Keratinocyte (primary cell): ENCODE measurements around the gene CARTPT. TPM values are rescaled to one million over a fixed set of nuclear protein-coding genes. Genes with fewer than 3 reads are reported as not detected.

Experiments used
- DNase-seq: peaks from one replicate; pipeline ENCODE4 v3.0.0-alpha.2; 2011; ENCODE audit warnings: low read depth, missing footprints, low spot score
- FAIRE-seq: peaks from 2 replicates; lab custom pipeline; 2011; peaks lifted over from hg19 to GRCh38; lab: Jason Lieb, UNC
- H2AFZ ChIP-seq: 2 replicates; pipeline ENCODE4 v1.6.0; 2012; ENCODE audit warnings: low read length, control low read depth, inconsistent platforms; ENCODE audit not compliant: control insufficient read depth
- H3K27ac ChIP-seq: 2 replicates; pipeline ENCODE4 v1.5.1; 2011; ENCODE audit warnings: low read length; ENCODE audit not compliant: control insufficient read depth, insufficient read depth
- H3K27me3 ChIP-seq: 3 replicates; pipeline ENCODE4 v1.6.0; 2011; ENCODE audit warnings: low read length; ENCODE audit not compliant: control insufficient read depth, insufficient read depth; ENCODE audit errors: extremely low read depth
- H3K36me3 ChIP-seq, 2 experiments: 2 replicates in 1 of 2; 3 replicates in 1 of 2; pipeline ENCODE4 v1.5.1; 2011; ENCODE audit warnings: low read length in 2 of 2, mild to moderate bottlenecking in 1 of 2; ENCODE audit not compliant: control insufficient read depth in 2 of 2, insufficient read depth in 2 of 2; ENCODE audit errors: extremely low read depth in 1 of 2
- H3K4me1 ChIP-seq: 3 replicates; pipeline ENCODE4 v1.5.1; 2011; ENCODE audit warnings: low read length; ENCODE audit not compliant: control insufficient read depth, insufficient read depth; ENCODE audit errors: extremely low read depth
- H3K4me2 ChIP-seq: 3 replicates; pipeline ENCODE4 v1.6.0; 2011; ENCODE audit warnings: low read depth, low read length; ENCODE audit not compliant: control insufficient read depth, insufficient read depth; ENCODE audit errors: extremely low read depth
- H3K4me3 ChIP-seq, 3 experiments: fragments of 200-600 bp in 1 of 3; sonication (generic) in 1 of 3; 2 replicates in 2 of 3; 3 replicates in 1 of 3; pipeline ENCODE4 v1.5.1; 2011 to 2016; ENCODE audit warnings: low read length in 3 of 3, mild to moderate bottlenecking in 3 of 3, control low read depth in 2 of 3, inconsistent platforms in 1 of 3, low read depth in 1 of 3, mixed read lengths in 1 of 3, mixed run types in 1 of 3, moderate library complexity in 1 of 3; ENCODE audit not compliant: control insufficient read depth in 2 of 3, insufficient read depth in 2 of 3; ENCODE audit errors: extremely low read depth in 1 of 3
- H3K79me2 ChIP-seq: 2 replicates; pipeline ENCODE4 v1.6.0; 2012; ENCODE audit warnings: low read length; ENCODE audit not compliant: control insufficient read depth, insufficient read depth
- H3K9ac ChIP-seq: 3 replicates; pipeline ENCODE4 v1.6.0; 2011; ENCODE audit warnings: low read length; ENCODE audit not compliant: control insufficient read depth, insufficient read depth; ENCODE audit errors: extremely low read depth
- H3K9me1 ChIP-seq: 3 replicates; pipeline ENCODE4 v1.6.0; 2011; ENCODE audit warnings: low read length; ENCODE audit not compliant: control insufficient read depth, insufficient read depth; ENCODE audit errors: extremely low read depth
- H3K9me3 ChIP-seq: 2 replicates; pipeline ENCODE4 v1.5.1; 2012; ENCODE audit warnings: low read depth, low read length; ENCODE audit not compliant: control insufficient read depth
- H4K20me1 ChIP-seq: 3 replicates; pipeline ENCODE4 v1.6.0; 2011; ENCODE audit warnings: low read length; ENCODE audit not compliant: control insufficient read depth, insufficient read depth; ENCODE audit errors: extremely low read depth
- CTCF ChIP-seq, 3 experiments: IDR thresholded peaks in 1 of 3; conservative IDR thresholded peaks in 1 of 3; optimal IDR thresholded peaks in 1 of 3; 2 replicates in 2 of 3; 3 replicates in 1 of 3; pipeline versions ENCODE3 to v1.5.1; 2011; ENCODE audit warnings: low read length in 3 of 3, mild to moderate bottlenecking in 3 of 3, moderate library complexity in 2 of 3, control low read depth in 1 of 3, inconsistent platforms in 1 of 3; ENCODE audit not compliant: insufficient read depth in 2 of 3; ENCODE audit errors: extremely low read depth in 1 of 3
- EZH2 ChIP-seq: IDR thresholded peaks from one replicate; pipeline ENCODE4 v1.6.1; 2012; ENCODE audit warnings: inconsistent platforms, mild to moderate bottlenecking, low read length, moderate library complexity
- dilution Hi-C: fragments of 300-500 bp; cut with MboI; formaldehyde crosslinking; loops from one replicate; pipeline ENCODE4 v1.7.0; 2020; ENCODE audit warnings: low sequenced_read_pairs; ENCODE audit not compliant: extremely low pct_ligation_motif_present
- polyA plus RNA-seq, 5 experiments: library from polyadenylated mRNA; depleted of rRNA in 3 of 5; stranded (reverse) in 3 of 5; stranded (forward) in 1 of 5; unstranded in 1 of 5; fragments of >200 nt; gene quantifications; 1 replicate in 1 of 5; 2 replicates in 3 of 5; 3 replicates in 1 of 5; pipeline versions ENCODE4 v1.2.1 to v1.2.3, GENCODE V29; 2011 to 2012; ENCODE audit warnings: missing spikeins in 2 of 5, low read depth in 1 of 5, low replicate concordance in 1 of 5

CARTPT gene
- polyA plus RNA-seq, 1 donor (not counting 4 experiments of a cell fraction or from before 2014, with no cell fraction given), result not detected

- Histone ChIP-seq H3K4me1 (no peaks in the 10 kb centered on the region), H3K36me3 (no peaks in the 10 kb centered on the region), H2AFZ (no peak overlapping the region), H3K4me2 (no peak overlapping the region), H3K9me3 (no peaks in the 10 kb centered on the region), H4K20me1 (no peaks in the 10 kb centered on the region), H3K9ac (no peak overlapping the region), H3K27me3 (peaks cover 19% of the 10 kb centered on the region), H3K9me1 (no peaks in the 10 kb centered on the region), H3K27ac (no peak overlapping the region), H3K4me3 (no peak overlapping the region), H3K79me2 (no peaks in the 10 kb centered on the region)
- dilution Hi-C loops, result no loop called here
- DNase-seq (no peak), FAIRE-seq (no peak)
- no peak for TF ChIP-seq CTCF (optimal IDR thresholded peaks at IDR 0.05 in 1 of 3, IDR thresholded peaks at IDR 0.05 in 1 of 3, conservative IDR thresholded peaks at IDR 0.05 in 1 of 3; ENCODE audit: extremely low read depth in 1 of 3, insufficient read depth in 2 of 3, low read length in 3 of 3)
- no peak for TF ChIP-seq EZH2
Measured at GRCh38 chr5:71693828-71694427, 25.1 kb upstream of the CARTPT start.

GRCh38 chr5:71695071-71695470 is 24.0 kb upstream of the CARTPT start:
- FAIRE-seq, result no peak
- TF ChIP-seq EZH2, result no peak
- no peak for TF ChIP-seq CTCF (optimal IDR thresholded peaks at IDR 0.05 in 1 of 3, IDR thresholded peaks at IDR 0.05 in 1 of 3, conservative IDR thresholded peaks at IDR 0.05 in 1 of 3; ENCODE audit: extremely low read depth in 1 of 3, insufficient read depth in 2 of 3, low read length in 3 of 3)
- Histone ChIP-seq H3K9me3 (no peaks in the 10 kb centered on the region), H3K4me1 (no peaks in the 10 kb centered on the region), H3K4me2 (no peak overlapping the region), H3K9me1 (no peaks in the 10 kb centered on the region), H3K79me2 (no peaks in the 10 kb centered on the region), H3K36me3 (no peaks in the 10 kb centered on the region), H3K4me3 (no peak overlapping the region), H3K27ac (no peak overlapping the region), H3K9ac (no peak overlapping the region), H2AFZ (no peak overlapping the region), H4K20me1 (no peaks in the 10 kb centered on the region), H3K27me3 (peaks cover 19% of the 10 kb centered on the region)
- DNase-seq, result no peak
- dilution Hi-C loops, result no loop called here
